ENCODE measurements around the gene HK1.

GRCh38 chr10:69327463-69328379 lies 49.4 kb downstream of the HK1 start:
- TF ChIP-seq, protein P1, sequence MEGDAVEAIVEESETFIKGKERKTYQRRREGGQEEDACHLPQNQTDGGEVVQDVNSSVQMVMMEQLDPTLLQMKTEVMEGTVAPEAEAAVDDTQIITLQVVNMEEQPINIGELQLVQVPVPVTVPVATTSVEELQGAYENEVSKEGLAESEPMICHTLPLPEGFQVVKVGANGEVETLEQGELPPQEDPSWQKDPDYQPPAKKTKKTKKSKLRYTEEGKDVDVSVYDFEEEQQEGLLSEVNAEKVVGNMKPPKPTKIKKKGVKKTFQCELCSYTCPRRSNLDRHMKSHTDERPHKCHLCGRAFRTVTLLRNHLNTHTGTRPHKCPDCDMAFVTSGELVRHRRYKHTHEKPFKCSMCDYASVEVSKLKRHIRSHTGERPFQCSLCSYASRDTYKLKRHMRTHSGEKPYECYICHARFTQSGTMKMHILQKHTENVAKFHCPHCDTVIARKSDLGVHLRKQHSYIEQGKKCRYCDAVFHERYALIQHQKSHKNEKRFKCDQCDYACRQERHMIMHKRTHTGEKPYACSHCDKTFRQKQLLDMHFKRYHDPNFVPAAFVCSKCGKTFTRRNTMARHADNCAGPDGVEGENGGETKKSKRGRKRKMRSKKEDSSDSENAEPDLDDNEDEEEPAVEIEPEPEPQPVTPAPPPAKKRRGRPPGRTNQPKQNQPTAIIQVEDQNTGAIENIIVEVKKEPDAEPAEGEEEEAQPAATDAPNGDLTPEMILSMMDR (tag by site-specific recombination; IDR thresholded peaks at IDR 0.05): no peak
- TF ChIP-seq ZIC2 (tag by site-specific recombination; IDR thresholded peaks at IDR 0.05): no peak

Measured in HEK293 (cell line).